Fibroblast of skin of right quadriceps (primary cell): Measurements from ENCODE around the gene ANO8.
A peak's percentile ranks its signal among the peaks of the same experiment; 100 is the strongest.

ENCODE experiments used
- DNase-seq: peaks from one replicate; pipeline ENCODE4 v3.0.0-alpha.2; 2013

Gene ANO8

GRCh38 chr19:17347361-17347760 lies 12.7 kb upstream of the ANO8 start:
- no peak for DNase-seq

GRCh38 chr19:17346109-17346671 lies 11.5 kb upstream of the ANO8 start:
- peak; percentile 51 for DNase-seq

- no peak for DNase-seq
These were observed 7.2 kb upstream of the ANO8 start for GRCh38 chr19:17341845-17342244.

GRCh38 chr19:17341386-17341785 lies 6.7 kb upstream of the ANO8 start:
- DNase-seq: no peak

GRCh38 chr19:17340871-17341357 lies 6.3 kb upstream of the ANO8 start:
- no peak for DNase-seq

- DNase-seq: no peak
These were observed 5.7 kb upstream of the ANO8 start for GRCh38 chr19:17340302-17340870.

GRCh38 chr19:17339088-17339741 lies 4.6 kb upstream of the ANO8 start:
- no peak for DNase-seq

- no peak for DNase-seq
These were observed 3.9 kb upstream of the ANO8 start for GRCh38 chr19:17338433-17339078.

- DNase-seq: no peak
These were observed 3.2 kb upstream of the ANO8 start for GRCh38 chr19:17337675-17338432.

GRCh38 chr19:17336872-17337674 lies 2.4 kb upstream of the ANO8 start, which contains the start of gene GTPBP3:
TSS of gene GTPBP3 (plus strand) at chr19:17337553. CDS start at chr19:17337612, 59 bp downstream.
- peak; percentile 99 for DNase-seq

GRCh38 chr19:17335575-17335974 lies 920 bp upstream of the ANO8 start:
- DNase-seq: no peak

- DNase-seq: peak; percentile 89
These were observed 843 bp downstream of the ANO8 start for GRCh38 chr19:17333611-17334413.

- peak; percentile 55 for DNase-seq
These were observed 1.7 kb downstream of the ANO8 start for GRCh38 chr19:17332677-17333581.

GRCh38 chr19:17332360-17332676 lies 2.3 kb downstream of the ANO8 start:
- DNase-seq: no peak

GRCh38 chr19:17331045-17331558 lies 3.6 kb downstream of the ANO8 start:
- DNase-seq: no peak

GRCh38 chr19:17330262-17331044 lies 4.2 kb downstream of the ANO8 start:
- no peak for DNase-seq

GRCh38 chr19:17329366-17330261 lies 5.0 kb downstream of the ANO8 start:
- no peak for DNase-seq
